Breast epithelium (tissue), 3 donors: ENCODE data around the gene UCK1.

Source experiments
- CTCF ChIP-seq, 3 donors: fragments of 450-650 bp; IDR thresholded peaks; one replicate each; pipeline ENCODE4 v1.5.1; 2016 to 2017; ENCODE audit warnings: antibody characterized with exemption in 3 of 3, mild to moderate bottlenecking in 3 of 3, moderate library complexity in 3 of 3
- POLR2A ChIP-seq: fragments of 450-650 bp; IDR thresholded peaks from one replicate; pipeline ENCODE4 v1.6.1; 2016; ENCODE audit warnings: antibody characterized with exemption, mild to moderate bottlenecking, moderate library complexity
- POLR2AphosphoS5 ChIP-seq, 3 donors: sonication (generic); formaldehyde crosslinking; IDR thresholded peaks; one replicate each; pipeline ENCODE4 v1.6.1; 2017; ENCODE audit warnings: antibody characterized with exemption in 3 of 3

DNA sequence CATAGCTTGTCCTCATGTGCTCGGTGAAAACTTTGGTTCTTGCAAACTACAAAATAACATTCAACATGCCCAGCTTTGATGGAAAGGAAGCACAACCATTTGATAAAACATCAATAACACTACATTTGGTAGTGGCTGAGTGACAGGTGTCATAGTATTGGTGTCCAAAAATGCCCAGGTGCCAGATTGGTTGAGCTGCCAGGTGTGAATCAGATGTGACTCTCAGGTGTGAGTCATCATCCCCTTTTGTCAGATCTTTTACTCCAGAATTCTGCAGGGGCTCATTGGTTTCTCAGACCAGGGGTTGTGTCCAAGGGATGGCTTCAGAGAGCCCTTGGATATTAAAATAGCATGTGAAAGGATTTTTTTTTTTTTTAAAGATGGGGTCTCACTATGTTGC, 50.8 kb downstream of the UCK1 start:
- TF ChIP-seq CTCF (IDR thresholded peaks at IDR 0.05) (no peak), POLR2A (no peak), POLR2AphosphoS5 (IDR thresholded peaks at IDR 0.05) (no peak)
